GM21515 (cell line): ENCODE measurements around the gene SLC4A2.
A peak's percentile ranks its signal among the peaks of the same experiment; 100 is the strongest.

ENCODE experiments used
- ATAC-seq: cut with Tn5 transposase; IDR thresholded peaks from one replicate; pipeline ENCODE4 v1.9.1; 2021; ENCODE audit not compliant: unreplicated experiment

Gene SLC4A2

DNA sequence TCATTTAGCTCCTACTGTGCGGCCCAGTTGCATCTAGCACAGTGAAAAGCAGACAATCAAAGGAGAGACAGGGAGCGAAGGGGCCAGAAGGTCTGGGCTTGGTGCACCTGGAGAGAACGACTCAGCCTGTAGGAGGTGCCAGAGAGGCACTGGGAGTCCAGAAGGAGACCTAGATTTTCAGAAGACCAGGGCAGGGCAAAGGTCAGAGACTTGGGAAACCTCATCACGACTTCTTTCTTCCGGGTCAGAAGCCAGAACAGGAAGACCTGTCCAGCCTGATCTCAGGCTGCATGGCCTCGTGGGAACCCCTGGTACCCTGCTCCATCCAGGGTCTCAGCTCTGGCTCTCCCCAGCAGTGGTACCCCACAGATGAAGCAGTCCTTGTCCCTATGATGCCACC, 32.0 kb downstream of the SLC4A2 start:
- ATAC-seq = no peak

DNA sequence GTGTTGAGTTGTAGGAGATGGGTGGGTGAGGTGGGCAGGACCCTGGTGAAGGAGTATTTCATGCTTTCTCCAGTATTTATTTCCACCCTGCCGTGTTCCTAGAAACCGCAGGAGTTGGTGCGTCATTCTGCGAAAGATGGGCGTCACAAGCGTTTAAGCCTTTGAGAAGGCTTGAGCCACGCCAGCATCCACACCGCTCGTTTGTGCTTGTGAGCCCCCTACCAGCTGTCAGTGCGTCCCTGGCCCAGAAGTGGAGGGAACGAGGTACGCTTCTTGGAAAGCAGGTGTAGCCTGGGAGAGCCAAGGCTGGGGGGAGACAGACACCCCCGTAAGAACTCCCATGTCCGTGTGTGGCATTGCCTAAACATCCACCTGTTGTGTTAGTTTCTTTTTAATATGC, 32.6 kb downstream of the SLC4A2 start:
- ATAC-seq = no peak

DNA sequence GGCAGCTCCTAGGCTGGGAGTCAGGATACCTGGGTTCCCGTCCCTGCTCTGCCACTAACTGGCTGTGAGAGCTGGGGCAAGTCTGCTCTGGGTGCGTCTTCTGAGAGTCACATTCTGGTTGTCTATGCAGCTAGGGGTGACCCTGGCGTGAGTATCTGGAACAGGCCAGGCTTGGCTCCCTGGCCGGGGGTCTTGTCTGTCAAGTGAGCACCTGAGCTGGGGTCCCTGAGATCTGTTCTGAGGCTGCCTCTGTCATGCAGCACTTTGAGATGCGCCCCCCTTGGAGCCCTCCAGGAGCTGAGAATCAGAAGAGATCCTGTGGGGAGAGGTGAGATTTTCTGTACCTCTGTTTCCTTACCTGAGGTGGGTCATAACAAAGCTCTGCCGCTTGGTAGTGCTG, 34.4 kb downstream of the SLC4A2 start:
- ATAC-seq = no peak

DNA sequence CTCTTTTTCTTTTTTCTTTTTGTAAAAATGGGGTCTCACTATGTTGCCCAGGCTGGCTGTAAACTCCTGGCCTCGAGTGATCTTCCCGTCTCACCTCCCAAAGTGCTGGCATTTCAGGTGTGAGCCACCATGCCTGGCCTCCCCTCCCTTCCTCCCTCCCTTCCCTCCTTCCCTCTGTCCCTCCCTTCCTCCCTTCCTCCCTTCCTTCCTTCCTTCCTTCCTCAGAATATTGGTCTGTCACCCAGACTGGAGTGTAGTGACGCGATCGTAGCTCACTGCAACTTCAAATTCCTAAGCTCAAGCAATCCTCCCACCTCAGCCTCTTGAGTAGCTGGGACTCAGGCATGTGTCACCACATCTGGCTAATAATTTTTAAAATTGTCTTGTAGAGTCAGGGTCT, 35.3 kb downstream of the SLC4A2 start:
- ATAC-seq = no peak

DNA sequence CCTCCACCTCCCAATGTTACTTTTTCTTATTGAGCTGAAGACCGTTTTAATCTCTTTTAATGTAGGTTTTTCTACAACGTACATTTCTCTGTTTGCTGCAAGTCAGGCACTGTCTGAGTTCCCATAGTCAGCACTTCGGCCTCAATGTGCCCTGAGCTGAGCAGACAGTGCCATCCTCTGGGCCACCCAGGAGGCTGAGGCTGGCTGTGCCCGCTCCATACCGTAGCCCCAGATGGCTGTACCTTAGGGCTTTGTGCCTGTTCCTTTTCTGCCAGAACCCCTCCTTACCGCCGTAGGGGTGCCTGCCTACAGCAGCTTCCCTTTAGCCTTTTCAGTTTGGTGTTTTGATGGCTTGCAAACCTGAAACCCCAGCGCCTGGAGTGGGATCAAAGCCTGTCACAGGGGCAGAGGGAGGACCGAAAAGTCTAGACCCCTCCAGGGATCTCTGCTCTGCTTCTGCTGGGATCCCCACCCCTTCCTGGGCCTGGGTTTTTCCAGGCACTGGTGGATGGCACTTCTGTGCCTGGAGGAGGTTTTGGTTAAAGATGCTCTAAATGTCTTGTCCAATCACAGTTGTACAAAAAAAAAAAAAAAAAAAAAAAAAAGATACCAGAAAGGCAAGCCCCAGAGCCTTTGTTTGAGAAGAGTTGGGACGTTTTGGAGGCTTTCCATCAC, 35.9 kb downstream of the SLC4A2 start:
- ATAC-seq = no peak

DNA sequence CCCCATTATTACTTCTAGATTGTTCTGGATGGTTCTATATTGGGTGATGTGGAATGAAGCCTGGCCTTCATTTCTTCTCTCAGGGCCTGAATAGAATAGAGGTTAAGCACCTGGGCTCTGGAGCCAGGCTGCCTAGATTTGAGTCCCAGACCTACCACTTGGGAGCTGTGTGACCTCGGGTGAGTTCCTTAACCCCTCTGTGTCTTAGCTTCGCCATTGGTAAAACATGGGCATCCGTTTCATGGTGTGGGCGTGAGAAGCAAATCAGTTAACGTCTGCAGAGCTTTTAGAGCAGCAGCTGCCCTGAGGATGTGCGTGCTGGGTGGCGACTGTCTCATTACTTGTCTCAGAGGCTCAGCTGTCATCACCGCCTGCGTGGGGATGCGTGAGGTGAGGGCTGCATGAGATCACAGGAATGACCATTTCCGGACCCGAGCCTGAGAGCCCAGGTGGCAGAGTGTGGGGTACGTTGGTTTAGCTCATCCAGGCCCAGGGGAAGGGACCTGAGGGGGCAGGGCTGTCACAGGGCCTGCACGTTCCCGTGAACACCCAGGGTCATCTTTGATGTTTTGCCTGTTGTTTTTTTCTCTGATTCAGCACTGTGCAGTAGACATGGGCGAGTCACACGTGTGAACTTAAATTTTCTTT, 36.6 kb downstream of the SLC4A2 start:
- ATAC-seq = no peak

DNA sequence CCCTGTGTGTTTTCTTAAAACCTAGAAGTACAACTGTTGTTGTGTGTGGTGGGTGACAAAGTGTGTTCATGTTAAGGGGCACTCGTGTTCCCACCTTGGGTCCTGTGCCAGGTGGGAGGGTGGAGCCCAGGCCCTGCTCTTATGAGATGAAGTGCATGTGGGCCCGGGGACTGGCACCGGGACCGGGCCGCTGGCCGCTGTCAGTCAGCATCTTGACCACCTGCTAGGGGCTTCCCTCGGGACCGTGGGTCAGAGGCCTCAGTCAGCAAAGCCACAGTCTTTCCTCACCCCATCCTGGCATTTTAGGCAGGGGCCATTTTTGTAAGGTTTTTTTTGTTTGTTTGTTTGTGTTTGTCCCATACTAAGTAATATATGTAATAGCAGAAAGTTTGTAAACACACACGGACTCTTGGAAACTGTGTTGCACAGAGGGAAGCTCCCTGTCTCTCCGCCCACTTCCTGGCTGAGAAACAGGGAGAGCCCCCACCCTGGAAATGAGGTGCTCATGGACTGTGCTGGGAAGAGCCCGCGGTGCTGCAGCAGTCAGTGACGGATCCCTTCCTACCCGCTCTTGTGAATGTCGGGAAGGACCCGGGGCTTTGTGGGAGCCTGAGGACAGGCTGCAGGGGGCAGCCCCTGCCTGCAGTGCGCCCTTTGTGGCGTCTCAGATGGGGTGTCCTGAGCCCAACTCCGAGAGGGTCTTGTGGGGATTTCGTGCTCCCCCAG, 40.3 kb downstream of the SLC4A2 start:
- ATAC-seq = no peak

DNA sequence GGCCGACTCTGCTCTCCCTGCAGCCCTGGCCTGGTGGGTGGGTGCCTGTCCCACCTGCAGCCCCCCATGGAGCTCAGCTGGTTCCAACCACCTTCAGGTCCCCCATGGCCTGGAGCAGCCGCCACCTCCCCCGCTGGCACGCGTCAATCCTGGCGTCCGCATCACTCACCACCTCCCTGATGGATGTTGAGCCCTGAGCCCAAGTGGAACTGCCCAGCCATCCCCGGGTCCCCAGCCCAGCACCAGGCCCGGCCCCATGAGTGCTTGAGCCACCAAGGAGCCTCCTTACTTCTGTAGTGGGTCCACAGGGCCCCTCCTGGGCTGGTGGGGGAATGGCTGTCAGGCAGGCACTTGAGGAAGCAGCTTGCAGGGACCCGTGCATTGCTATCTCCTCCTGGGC, 41.5 kb downstream of the SLC4A2 start:
- ATAC-seq = no peak

DNA sequence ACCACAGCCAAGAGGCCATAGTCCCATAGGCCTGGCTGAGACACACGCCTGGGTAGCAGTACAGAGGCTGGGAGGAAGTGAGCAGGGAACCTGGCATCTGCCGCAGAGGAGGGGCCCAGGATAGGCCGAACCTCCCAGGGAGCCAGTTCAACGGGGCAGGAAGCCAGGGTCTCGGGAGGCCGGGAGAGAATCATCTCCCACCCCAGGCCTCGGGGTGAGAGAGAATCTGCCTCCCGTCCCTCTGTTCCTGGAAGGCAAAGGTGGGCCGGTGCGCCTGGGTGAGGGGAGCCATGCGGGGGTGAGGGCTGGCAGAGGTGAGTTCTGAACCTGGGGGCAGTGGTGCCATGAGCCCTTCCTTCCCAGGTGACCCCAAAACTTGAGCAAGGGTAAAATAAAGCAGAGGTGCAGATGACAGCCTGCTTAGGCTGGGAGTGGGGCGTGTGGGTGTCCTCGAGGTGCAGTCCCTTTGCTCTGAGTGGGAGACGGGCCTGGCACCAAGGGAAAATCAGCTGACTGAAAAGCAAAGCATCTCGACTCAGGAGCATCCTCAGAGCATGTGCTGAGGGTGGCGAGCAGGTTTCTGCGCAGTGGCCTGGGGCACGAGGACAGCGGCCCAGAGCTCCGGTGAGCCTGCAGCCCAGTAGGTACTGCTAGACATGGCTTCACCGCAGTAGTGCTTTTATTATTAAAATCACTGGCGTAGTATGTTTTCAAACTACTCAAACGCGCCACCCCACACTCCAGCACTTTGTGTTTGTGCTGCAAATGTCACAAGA, 42.4 kb downstream of the SLC4A2 start:
- ATAC-seq = no peak

DNA sequence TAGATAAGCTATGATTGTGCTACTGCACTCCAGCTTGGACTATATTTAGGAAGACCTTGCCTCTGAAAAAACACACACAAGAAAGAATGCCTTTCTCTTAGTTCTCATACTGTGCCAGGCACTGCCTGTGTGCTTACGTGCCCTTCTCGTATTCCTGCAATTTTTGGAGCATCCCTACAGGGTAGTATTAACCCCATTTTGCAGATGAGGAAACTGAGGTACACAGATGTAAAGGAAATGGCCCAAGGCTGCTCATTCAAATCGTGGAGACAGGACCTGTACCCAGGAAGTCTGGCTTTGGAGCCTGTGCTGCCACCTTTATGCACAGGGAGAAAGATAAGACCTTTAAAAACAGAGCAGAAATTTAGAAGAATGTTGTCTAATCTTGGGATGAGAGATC, 43.6 kb downstream of the SLC4A2 start:
- ATAC-seq = no peak

DNA sequence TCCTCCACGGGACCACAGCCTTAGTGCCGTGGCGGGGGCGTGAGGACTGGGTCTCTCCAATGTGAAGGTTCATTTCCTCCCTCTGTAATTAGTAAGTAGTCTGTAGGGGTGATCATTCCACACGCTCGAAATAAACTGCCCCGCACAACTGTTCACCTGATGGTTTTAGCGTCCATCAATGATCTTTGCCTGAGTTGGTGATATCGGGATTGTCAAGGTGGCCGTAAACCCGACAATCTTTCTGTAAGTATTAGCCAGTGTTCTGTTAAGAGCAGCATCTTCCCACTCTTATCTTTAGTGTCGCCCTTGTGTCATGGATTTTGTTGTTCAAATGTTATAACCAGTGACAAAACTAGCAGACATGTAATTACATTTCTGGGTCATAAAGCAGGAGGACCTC, 44.6 kb downstream of the SLC4A2 start:
- no peak for ATAC-seq

DNA sequence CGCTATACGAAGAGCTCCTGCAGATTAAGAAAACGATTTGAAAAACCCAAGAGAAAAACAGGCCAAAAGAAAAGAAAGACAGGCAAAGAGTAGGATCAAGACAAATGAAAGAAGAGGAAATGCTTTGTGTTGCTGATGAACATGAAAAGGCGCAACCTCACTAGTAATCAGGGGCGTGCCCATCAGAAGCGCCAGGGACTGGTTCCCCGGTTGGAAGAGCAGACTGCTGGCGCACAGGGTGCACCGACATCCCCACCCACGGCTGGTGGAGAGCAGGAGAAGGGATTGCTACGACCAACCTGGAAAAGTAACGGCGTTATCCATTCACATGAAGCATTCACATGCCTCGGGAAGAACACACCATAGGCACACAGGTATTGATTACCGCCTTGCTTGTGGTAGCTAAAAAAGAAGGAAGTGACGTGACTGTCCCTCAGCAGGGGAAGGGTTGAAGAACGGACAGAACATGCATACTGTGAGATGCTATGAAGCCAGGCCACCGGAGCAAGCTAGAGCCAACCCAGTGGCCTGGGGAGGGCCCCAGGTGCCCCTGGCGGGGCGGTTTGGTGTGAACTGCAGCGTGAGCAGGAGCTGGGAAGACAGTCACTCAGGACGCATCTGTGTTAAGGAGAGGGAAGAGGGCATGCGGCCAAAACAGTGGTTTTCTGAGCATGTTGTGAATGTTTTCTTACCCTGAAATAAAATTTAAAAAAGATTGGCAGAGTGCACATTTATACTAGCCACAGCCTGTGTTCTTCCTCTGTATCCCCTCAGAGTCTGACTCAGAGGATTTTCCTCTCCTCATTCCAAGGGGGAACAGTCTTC, 45.2 kb downstream of the SLC4A2 start:
- ATAC-seq = no peak

DNA sequence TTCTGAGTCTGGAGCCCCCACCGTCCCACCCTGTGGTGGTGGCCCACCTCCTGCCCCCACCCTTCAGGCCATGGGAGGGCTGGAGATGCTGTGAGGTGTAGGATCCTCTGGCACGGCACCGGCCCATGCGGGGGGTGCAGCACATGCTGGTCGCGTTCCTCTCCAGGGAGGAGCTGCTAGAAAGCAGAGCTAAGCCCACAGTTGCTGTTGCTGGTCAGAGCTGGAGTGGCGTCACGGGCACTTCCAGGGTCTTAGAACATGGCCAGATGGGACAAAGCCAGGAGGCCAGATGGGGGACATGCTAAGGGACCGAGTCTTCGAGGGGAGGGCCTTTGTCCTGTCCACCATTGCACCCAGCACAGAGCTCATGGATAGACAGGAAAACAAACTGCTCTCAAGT, 48.5 kb downstream of the SLC4A2 start:
- no peak for ATAC-seq

DNA sequence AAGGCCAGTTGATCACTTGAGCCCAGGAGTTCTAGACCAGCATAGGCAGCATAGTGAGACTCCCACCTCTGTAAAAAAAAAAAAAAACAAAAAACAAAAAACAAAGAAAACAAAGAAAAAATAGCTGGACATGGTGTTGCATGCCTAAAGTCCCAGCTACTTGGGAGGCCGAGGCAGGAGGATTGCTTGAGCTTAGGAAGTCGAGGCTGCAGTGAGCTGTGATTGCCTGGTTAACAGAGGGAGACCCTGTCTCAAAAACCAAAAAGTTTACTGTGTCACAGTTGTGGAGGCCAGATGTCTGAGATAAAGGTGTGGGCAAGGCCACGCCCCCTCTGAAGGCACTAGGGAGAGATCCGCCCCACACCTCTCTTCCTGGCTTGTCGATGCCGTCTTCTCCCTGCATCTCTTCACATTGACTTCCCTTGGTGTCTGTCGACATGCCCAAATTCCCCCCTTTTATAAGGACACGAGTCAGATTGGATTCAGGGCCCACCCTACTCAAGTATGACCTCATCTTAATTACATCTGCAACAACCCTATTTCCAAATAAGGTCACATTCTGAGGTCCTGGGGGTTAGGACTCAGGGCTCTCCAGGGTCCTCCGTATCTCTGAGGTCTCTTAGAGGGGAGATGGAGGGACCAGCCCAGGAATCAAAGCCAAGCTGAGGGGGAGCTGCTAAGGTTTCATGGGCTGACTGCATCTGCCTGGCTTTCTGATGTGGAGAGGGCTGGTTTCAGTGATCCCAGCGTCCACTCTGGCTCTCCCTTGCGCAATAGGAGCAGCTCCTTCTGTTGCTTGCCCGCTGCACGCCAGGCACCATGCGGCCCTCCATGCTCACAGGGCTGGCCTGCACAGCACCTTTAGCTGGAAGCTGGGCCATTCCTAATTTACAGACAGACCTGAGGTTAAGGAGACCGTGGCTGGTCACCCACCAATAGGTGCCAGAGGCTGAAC, 50.0 kb downstream of the SLC4A2 start:
- no peak for ATAC-seq

DNA sequence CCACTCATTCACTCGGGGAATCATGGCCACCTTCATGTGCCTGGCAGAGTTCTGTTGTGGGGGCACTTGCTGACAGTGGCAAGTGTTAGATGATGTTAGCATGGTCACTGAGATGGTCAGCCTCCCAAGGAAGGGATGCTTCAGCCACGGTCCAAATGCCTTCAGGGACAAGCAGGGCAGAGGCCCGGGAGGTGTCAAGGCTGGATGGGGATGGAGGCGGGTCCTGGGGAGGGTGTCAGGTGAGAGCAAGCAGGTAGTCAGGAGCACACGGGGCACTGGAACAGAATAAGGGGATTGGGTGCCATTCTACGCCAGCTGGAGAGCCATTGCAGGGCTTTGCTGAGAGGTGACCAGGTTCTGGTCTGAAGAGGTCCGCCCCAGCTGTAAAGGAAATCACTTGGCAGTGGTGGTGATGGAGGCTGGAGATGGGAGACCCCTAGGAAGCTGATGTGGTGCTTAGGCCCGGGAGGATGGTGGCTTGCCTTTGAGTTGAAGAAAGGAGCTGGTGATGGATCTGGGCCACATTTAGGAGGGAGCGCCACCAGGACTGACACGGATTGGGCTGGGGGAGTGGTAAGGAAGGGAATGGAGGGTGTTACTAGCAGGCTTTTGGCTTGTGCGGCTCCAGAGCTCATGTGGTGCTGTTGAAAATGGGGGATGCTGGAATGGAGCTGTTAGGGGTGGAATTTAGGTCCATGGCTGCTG, 51.0 kb downstream of the SLC4A2 start:
- no peak for ATAC-seq

DNA sequence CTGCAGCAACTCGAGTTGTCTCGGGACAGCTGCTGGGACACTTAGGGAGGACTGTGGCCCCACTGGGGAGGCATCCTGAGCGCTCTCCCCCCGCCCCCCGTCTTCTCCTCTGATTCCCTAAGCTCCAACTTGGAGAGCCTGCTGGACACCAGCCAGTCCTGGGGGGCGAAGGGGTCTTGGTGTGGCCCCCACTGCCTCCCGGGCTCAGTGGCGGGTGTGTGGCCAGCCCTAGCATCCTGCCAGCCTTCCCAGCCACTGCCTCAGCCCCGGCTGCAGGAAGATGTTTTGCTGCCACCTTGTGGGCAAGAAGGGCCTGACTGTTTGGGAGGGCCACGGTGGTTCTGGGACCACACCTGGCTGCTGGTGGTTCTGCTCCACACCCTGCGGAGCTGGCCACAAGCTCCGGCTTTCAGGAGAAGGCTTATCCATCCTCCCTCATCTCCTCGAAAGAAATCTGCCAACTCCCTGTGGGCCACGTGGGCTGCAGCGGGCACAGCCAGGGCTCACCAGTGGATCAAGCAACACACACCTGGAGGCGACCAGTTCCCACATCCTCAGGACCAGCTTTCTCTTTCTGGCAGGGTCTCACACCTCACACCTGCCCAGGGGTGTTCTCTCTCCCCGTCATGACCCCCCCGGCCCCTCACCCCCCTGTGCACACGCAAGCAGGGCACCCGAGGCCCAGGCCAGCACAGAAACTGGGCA, 51.7 kb downstream of the SLC4A2 start:
- ATAC-seq = peak; percentile 83

DNA sequence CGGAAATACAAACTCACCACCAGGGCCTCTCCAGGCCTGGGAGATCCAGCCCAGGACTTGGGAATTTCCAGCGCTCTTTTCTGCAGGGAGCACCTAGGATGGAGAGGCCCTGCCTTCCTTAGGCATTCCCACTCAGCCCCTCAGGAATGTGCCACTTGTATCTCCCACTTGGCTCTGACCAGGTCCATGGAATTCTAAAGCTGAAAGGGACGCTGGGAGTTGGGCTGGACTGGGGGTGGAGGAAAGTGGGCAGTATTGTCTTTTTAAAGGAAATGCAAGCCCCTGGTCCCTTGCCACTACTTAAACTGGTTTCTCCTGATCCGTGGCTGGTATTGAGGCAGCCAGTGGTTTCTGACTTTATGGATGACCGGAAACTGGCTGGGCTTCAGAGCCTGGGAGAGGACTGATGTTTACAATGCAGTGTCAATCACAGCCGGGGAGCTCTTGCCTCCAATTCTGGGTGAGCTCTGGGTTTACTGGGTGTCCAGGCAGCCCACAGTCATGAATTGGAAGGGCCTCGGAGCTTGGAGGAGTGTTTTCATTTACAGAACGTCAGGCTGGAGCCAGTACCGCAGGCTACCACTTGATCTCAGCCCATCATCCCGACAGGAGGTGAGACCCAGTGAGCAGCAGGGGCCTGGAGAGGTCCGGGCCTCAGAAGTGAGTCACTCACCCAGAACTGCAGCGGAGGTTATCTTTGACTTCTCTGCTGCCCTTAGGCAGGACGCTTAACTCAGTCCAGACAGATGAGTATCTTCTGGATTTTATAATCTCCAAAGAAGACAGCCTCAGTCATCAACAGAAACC, 54.2 kb downstream of the SLC4A2 start:
- no peak for ATAC-seq
